Bone marrow (tissue), 2 donors: ENCODE data around the gene MCRIP2.

Source experiments
- DNase-seq, 2 donors: peaks; one replicate each; lab custom pipeline; 2025; lab: John Stamatoyannopoulos, UW

The MCRIP2 gene

GRCh38 chr16:632486-633335, 8.9 kb upstream of the MCRIP2 start:
- DNase-seq = no peak

- DNase-seq = no peak
Measured at GRCh38 chr16:633336-634050, 8.1 kb upstream of the MCRIP2 start.

- no peak for DNase-seq
Measured at GRCh38 chr16:634051-634670, 7.5 kb upstream of the MCRIP2 start.

GRCh38 chr16:634996-635395, 6.6 kb upstream of the MCRIP2 start:
- DNase-seq = no peak

GRCh38 chr16:635573-636205, 5.9 kb upstream of the MCRIP2 start:
- DNase-seq = no peak

GRCh38 chr16:636206-637080, 5.2 kb upstream of the MCRIP2 start, which contains the start of gene METTL26:
METTL26 (minus strand) TSS chr16:636305; CDS start chr16:636290, 15 bp downstream.
- peak; percentile 75 to 94 for DNase-seq

GRCh38 chr16:637081-638018, 4.3 kb upstream of the MCRIP2 start:
- no peak for DNase-seq

GRCh38 chr16:638034-638543, 3.5 kb upstream of the MCRIP2 start:
- DNase-seq = no peak

- DNase-seq = no peak
Measured at GRCh38 chr16:638836-639235, 2.8 kb upstream of the MCRIP2 start.

- no peak for DNase-seq
Measured at GRCh38 chr16:640614-641013, 1.0 kb upstream of the MCRIP2 start.

GRCh38 chr16:642189-643049, 791 bp downstream of the MCRIP2 start:
- peak in 1 of 2 donors; percentile 24 for DNase-seq

- no peak for DNase-seq
Measured at GRCh38 chr16:643050-643368, 1.4 kb downstream of the MCRIP2 start.

GRCh38 chr16:644556-644955, 2.9 kb downstream of the MCRIP2 start:
- no peak for DNase-seq

GRCh38 chr16:645852-646678, 4.4 kb downstream of the MCRIP2 start:
- no peak for DNase-seq

- DNase-seq = no peak
Measured at GRCh38 chr16:646679-647172, 5.1 kb downstream of the MCRIP2 start.

GRCh38 chr16:647173-647902, 5.7 kb downstream of the MCRIP2 start:
- no peak for DNase-seq

GRCh38 chr16:648071-648780, 6.6 kb downstream of the MCRIP2 start:
- DNase-seq = no peak
